ENCODE data around the gene GDF2. TPM values are rescaled to one million over a fixed set of nuclear protein-coding genes. Genes with fewer than 3 reads are reported as not detected.

Gene GDF2
- total RNA-seq, 1 experiment from 2014 or later = not detected

GRCh38 chr10:47360419-47361040 is 38.3 kb downstream of the GDF2 start:
- BruUV-seq (replicated peaks) = no TSS peak
- intact Hi-C loops (cut with micrococcal nuclease; ENCODE audit: unreplicated experiment) = no loop called here

DNA sequence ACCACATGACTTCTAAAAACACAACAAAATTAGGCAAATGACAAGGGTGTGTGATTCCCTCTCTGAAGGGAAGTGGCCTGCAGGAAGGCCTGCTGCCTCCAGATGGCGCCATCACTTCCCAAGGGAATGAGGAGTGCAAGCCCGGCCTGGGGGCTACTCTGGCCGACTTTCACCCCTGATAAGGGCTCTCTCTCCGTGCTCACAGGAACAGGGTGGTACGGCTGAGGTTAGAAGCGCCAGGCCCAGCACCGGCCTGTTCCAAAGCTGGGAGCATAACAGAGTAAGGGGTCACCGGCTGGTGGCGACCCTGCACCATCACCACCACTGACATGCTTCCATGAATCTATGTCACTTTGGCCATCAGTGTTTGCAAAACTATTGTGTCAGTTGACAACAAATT is 39.0 kb downstream of the GDF2 start:
- BruUV-seq (replicated peaks) = no TSS peak
- ChIA-PET CTCF (no interaction called here), POLR2A (ENCODE audit: low non-redundant PET) (no interaction called here)
- H3K4me3 ChIP-seq (ENCODE audit: low read depth, low read length, poor library complexity, severe bottlenecking) = no peak overlapping the region
- no peaks in the 10 kb centered on the region for H3K9me3 ChIP-seq (ENCODE audit: low read depth, low read length, poor library complexity, severe bottlenecking)
- peak; percentile 52 for DNase-seq (ENCODE audit: low spot score)
- H3K36me3 ChIP-seq (ENCODE audit: insufficient read depth, low read length, poor library complexity, severe bottlenecking) = no peaks in the 10 kb centered on the region
- H3K4me1 ChIP-seq (ENCODE audit: insufficient read depth, low read length, poor library complexity, severe bottlenecking) = no peaks in the 10 kb centered on the region
- intact Hi-C loops (cut with micrococcal nuclease; ENCODE audit: unreplicated experiment) = no loop called here
- TF ChIP-seq CTCF (conservative IDR thresholded peaks at IDR 0.05; ENCODE audit: low read depth, low read length) (peak; percentile 86), EZH2 (IDR thresholded peaks at IDR 0.05; ENCODE audit: borderline replicate concordance, low read depth, low read length, poor library complexity, severe bottlenecking) (no peak)
- no peaks in the 10 kb centered on the region for H3K27me3 ChIP-seq (replicated peaks; ENCODE audit: insufficient read depth, low read depth, low read length, poor library complexity)
- H3K27ac ChIP-seq (ENCODE audit: low read depth, low read length, poor library complexity, severe bottlenecking) = no peak overlapping the region

More at GRCh38 chr10:47360419-47361040, 38.3 kb downstream of the GDF2 start:
- Histone ChIP-seq H3K27me3 (replicated peaks; ENCODE audit: insufficient read depth, low read depth, low read length, poor library complexity) (no peaks in the 10 kb centered on the region), H3K36me3 (ENCODE audit: insufficient read depth, low read length, poor library complexity, severe bottlenecking) (no peaks in the 10 kb centered on the region), H3K9me3 (ENCODE audit: low read depth, low read length, poor library complexity, severe bottlenecking) (no peaks in the 10 kb centered on the region), H3K4me1 (ENCODE audit: insufficient read depth, low read length, poor library complexity, severe bottlenecking) (no peaks in the 10 kb centered on the region), H3K4me3 (ENCODE audit: low read depth, low read length, poor library complexity, severe bottlenecking) (no peak overlapping the region), H3K27ac (ENCODE audit: low read depth, low read length, poor library complexity, severe bottlenecking) (no peak overlapping the region)
- no peak for TF ChIP-seq EZH2 (IDR thresholded peaks at IDR 0.05; ENCODE audit: borderline replicate concordance, low read depth, low read length, poor library complexity, severe bottlenecking)
- no peak for TF ChIP-seq CTCF (conservative IDR thresholded peaks at IDR 0.05; ENCODE audit: low read depth, low read length)
- POLR2A ChIA-PET (ENCODE audit: low non-redundant PET) = no interaction called here
- DNase-seq (ENCODE audit: low spot score) = no peak
- CTCF ChIA-PET = no interaction called here

GRCh38 chr10:47362199-47362598 is 39.9 kb downstream of the GDF2 start:
- no peak overlapping the region for H3K27ac ChIP-seq (ENCODE audit: low read depth, low read length, poor library complexity, severe bottlenecking)
- intact Hi-C loops (cut with micrococcal nuclease; ENCODE audit: unreplicated experiment) = no loop called here
- CTCF ChIA-PET = interaction anchor here (0.5 kb wide), 1 partner anchor 96 kb away, joined by 14 read pairs; no protein-coding TSS in a partner anchor
- no peaks in the 10 kb centered on the region for H3K36me3 ChIP-seq (ENCODE audit: insufficient read depth, low read length, poor library complexity, severe bottlenecking)
- DNase-seq (ENCODE audit: low spot score) = no peak
- POLR2A ChIA-PET (ENCODE audit: low non-redundant PET) = no interaction called here
- H3K4me3 ChIP-seq (ENCODE audit: low read depth, low read length, poor library complexity, severe bottlenecking) = no peak overlapping the region
- no peak for TF ChIP-seq EZH2 (IDR thresholded peaks at IDR 0.05; ENCODE audit: borderline replicate concordance, low read depth, low read length, poor library complexity, severe bottlenecking)
- TF ChIP-seq CTCF (conservative IDR thresholded peaks at IDR 0.05; ENCODE audit: low read depth, low read length) = no peak
- H3K4me1 ChIP-seq (ENCODE audit: insufficient read depth, low read length, poor library complexity, severe bottlenecking) = no peaks in the 10 kb centered on the region
- no peaks in the 10 kb centered on the region for H3K9me3 ChIP-seq (ENCODE audit: low read depth, low read length, poor library complexity, severe bottlenecking)
- no TSS peak for BruUV-seq (replicated peaks)
- H3K27me3 ChIP-seq (replicated peaks; ENCODE audit: insufficient read depth, low read depth, low read length, poor library complexity) = no peaks in the 10 kb centered on the region
